HG03066 (cell line): ENCODE measurements around the gene PCNP.
A peak's percentile ranks its signal among the peaks of the same experiment; 100 is the strongest.
"Not testable (repeated sequence)": the region's sequence is repeated elsewhere in the genome, so short reads cannot be mapped to it uniquely, and the experiment has no call there.

Source experiments
- ATAC-seq: cut with Tn5 transposase; IDR thresholded peaks from one replicate; pipeline ENCODE4 v1.9.1; 2021; ENCODE audit warnings: low read depth; ENCODE audit not compliant: unreplicated experiment

The PCNP gene, protein sequence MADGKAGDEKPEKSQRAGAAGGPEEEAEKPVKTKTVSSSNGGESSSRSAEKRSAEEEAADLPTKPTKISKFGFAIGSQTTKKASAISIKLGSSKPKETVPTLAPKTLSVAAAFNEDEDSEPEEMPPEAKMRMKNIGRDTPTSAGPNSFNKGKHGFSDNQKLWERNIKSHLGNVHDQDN

GRCh38 chr3:101573449-101574387 is at the start of gene PCNP:
Gene PCNP (plus strand): TSS chr3:101574180. CDS start chr3:101574216, 36 bp downstream.
- ATAC-seq = peak; percentile 82

DNA sequence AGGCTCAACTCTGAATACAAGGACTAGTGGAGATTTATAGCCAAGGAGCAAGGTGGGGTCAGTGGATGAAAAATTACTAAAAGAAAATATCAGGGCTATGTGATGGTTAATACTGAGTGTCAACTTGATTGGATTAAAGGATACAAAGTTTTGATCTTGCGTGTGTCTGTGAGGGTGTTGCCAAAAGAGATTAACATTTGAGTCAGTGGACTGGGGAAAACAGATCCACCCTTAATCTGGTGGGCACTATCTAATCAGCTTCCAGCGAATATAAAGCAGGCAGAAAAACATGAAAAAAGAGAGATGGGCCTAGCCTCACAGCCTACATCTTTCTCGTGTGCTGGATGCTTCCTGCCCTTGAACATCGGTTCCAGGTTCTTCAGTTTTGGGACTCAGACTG is 46.5 kb upstream of the PCNP start:
- no peak for ATAC-seq

DNA sequence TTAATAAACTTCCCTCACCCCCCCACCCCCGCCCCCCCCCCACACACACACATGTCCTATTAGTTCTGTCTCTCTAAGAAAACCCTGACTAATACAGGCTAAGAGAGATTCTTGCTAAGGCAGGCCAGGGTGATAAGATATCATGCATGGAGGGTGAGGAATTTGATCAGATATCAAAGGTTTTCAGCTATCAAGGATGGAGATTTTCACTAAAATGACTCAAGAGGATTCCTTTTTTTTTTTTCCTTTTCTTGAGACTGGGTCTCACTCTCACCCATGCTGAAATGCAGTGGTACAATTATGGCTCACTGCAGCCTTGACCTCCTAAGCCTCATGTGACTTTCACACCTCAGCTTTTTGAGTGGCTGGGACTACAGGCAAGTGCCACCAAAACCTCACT is 46.1 kb upstream of the PCNP start:
- ATAC-seq = no peak

DNA sequence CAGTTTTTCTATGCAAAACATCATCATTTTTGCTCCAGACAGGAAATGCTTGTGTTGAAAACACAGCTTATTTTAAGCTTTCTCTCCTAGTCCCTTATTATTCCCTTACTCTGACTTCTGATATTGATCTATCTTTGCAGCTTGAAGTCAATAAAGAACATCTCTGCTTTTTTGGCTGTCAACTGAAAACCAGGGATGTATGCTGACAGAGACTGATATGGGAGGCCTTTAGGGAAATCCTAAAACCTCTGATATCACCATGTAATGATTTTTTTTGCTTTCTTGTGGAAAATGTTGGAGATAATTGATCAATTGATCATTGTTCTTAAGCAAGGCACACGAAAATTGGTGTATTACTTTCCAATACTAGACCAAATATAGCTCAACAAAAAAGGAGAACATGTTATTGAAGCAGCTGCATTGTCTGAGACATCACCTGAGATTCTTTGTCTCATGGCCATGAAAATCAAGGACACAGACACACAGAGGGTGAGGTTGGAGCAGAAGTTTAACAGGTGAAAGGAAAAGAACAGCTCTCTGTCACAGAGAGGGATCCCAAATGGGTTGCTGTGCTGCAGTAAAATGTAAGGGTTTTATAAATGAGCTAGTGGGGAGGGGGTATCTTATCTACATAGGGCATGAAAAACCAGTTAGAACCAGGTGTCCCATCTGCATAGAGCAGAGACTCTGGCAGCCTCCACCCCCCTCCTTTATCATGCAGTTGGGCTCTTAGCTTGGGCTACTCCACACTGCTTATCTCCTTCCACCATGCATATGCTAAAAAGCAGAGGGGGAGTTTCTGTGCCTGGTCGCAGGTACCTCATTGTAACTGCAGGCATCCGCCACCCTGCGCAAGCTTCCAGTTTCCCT is 43.9 kb upstream of the PCNP start:
- ATAC-seq = no peak

DNA sequence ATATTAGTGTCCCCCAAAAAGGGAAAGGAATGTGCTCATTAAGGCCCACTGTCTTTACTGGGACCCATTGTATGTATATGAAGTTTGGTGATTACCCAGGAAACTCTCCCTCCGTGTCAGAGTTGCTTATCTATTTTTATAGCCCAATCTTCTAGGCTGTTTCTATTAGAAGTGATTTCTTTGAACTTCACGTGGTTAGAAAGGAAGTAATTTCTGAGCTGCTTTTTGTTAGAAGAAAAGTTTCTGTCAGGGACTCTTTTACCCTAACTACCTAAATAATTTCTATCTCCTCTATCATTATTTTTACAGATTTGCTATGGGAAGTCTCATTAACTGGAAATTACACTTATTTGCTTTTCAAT is 43.3 kb upstream of the PCNP start:
- ATAC-seq = no peak

DNA sequence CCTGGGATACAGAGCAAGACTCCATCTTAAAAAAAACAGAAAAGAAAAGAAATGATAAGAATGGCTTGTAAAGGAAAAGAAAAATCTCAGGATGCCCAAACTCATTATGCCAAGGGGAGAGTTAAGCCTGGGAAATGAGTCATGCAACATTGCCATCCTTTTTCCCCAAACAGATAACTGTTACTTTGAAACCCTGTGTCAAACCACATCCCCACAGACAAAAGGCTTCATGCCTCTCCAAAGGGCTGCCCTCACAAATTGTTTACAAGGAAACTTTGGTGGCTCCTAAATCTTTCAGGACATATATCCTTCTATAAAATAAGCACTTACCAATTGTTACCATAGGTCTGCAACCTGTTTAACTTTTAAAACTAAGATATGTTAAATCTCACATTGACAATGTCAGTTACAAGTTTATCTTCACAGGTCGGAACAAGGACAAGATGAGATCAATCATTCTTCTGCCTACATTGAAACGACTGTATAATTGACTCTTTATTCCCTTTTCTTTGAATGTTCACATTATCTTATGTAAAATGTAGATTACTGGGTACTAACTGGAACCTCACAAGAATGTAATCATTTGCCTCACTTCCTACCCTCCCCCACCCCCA is 42.4 kb upstream of the PCNP start:
- ATAC-seq = no peak

DNA sequence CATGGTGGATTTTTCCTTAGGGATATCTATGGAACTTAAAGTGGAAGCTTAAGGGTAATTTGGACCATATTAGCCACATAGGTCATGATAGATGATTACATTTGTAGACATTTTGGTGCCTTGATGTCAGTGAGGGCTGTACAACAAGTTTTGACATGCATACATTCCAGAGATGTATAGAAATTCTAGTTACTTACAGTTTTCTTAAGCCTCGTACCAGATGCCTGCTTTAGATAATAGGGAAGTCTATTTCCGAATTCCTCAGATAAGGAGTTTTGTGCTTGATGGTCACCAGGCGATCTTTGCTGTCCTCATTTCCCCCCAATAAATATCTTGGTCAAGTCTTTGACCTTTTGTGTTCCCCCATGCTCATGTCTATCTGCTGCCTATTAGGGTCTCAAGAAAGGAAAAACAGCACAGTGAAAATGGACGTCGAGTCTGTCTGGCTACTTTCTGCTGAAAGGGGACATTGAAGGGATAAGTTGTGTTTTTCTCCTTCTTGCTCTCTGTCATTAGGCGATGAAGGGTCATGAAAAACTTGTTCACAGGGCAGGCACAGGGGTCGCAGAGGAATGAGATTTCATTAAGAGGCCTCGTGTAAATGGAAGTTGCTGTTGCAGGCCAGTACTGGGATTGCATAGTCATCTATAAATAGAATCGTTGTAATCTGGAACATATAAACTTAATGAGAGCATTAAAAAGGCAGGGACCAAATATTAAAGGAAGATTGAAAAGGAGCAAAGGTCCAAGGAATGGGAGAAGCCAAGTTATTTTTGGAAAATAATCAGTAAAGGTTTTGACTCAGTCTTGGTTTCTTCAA is 41.0 kb upstream of the PCNP start:
- no peak for ATAC-seq

GRCh38 chr3:101533603-101533968 is 40.4 kb upstream of the PCNP start:
- ATAC-seq = no peak

DNA sequence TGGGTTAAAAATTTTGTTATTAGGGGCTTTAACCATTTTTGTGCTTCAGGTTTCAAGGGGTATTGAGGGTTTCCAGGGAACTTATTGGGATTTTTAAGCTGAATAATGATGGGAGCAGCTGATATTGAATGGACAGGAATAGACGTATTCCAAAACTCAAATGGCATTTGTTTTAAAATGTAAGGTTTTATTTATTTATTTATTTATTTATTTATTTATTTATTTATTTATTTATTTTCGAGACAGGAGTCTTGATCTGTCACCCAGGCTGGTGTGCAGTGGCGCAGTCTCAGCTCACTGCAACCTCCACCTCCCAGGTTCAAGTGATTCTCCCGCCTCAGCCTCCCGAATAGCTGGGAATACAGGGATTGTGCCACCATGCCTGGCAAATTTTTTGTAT is 38.8 kb upstream of the PCNP start:
- no peak for ATAC-seq

GRCh38 chr3:101536266-101536665 is 37.7 kb upstream of the PCNP start:
- ATAC-seq = no peak

DNA sequence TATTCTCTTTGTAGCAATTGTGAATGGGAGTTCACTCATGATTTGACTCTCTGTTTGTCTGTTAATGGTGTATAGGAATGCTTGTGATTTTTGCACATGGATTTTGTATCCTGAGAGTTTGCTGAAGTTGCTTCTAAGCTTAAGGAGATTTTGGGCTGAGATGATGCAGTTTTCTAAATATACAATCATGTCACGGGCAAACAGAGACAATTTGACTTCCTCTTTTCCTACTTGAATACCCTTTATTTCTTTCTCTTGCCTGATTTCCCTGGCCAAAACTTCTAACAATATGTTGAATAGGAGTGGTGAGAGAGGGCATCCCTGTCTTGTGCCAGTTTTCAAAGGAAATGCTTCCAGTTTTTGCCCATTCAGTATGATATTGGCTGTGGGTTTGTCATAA is 37.0 kb upstream of the PCNP start:
- ATAC-seq = not testable (repeated sequence)

GRCh38 chr3:101542957-101543356 is 31.0 kb upstream of the PCNP start:
- no peak for ATAC-seq

- ATAC-seq = no peak
These were observed 29.7 kb upstream of the PCNP start for GRCh38 chr3:101544161-101544850.

- ATAC-seq = no peak
These were observed 25.4 kb upstream of the PCNP start for GRCh38 chr3:101548527-101549105.

- no peak for ATAC-seq
These were observed 24.5 kb upstream of the PCNP start for GRCh38 chr3:101549473-101549872.

GRCh38 chr3:101551359-101552081 is 22.5 kb upstream of the PCNP start:
- not testable (repeated sequence) for ATAC-seq

DNA sequence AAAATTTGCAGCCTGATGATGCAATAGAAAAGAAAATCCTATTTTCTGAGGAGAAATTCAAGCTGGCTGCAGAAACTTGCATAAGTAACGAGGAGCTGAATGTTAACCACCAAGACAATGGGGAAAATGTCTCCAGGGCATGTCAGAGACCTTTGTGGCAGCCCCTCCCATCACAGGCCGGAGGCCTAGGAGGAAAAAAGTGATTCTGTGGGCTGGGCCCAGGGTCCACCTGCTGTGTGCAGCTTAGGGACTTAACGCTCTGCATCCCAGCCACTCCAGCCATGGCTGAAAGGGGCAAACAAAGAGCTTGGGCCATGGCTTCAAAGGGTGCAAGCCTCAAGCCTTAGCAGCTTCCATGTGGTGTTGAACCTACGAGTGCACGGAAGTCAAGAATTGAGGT is 20.6 kb upstream of the PCNP start:
- ATAC-seq = not testable (repeated sequence)

GRCh38 chr3:101556064-101556463 is 17.9 kb upstream of the PCNP start:
- no peak for ATAC-seq
